ENCODE measurements around the gene DIP2A.
"Not testable (repeated sequence)": the region's sequence is repeated elsewhere in the genome, so short reads cannot be mapped to it uniquely, and the experiment has no call there.

DIP2A gene

DNA sequence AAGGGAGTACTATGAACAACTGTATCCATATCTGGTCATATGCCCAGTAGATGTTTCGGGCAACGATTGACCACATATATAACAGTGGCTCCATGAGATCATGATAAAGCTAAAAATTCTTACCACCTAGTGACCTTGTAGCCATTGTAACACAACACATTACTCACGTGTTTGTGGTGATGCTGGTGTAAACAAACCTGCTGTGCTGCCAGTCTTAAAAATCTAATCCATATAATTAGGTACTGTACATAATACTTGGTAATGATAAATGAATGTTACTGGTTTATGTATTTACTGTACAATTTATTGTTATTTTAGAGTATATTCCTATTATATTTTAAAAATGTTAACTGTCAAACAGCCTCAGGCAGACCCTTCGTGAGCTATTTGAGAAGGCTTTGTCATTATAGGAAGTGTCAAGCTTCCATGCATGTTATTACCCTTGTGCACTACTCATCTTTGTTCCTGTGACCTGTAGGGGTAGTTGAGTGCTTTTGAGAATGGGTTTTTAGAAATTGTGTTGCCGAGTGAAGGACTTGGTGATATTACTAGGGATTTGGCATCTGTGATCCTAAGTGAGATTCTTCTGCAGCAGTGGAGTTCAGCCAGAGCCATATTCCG, 23.6 kb downstream of the DIP2A start:
- no peak for DNase-seq (ENCODE audit: low spot score)

DNA sequence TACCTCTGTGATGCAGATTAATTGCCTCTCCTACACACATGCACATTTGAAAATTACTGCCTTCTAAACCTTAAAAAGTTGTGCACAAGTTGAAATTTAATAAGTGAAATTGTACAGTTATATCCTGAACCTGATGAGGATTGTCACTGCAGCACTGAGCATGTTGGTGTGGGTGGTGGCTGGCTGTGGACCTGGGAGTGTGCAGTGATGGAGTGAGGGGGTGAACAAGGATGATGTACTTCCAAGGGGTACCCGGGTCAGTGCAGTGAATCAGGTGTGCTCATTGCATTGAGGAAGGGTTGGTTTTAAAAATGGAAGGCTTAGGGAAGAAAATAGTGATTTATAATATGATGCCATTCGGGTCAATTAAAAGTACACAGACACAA, 24.1 kb downstream of the DIP2A start:
- DNase-seq (ENCODE audit: low spot score): no peak

DNA sequence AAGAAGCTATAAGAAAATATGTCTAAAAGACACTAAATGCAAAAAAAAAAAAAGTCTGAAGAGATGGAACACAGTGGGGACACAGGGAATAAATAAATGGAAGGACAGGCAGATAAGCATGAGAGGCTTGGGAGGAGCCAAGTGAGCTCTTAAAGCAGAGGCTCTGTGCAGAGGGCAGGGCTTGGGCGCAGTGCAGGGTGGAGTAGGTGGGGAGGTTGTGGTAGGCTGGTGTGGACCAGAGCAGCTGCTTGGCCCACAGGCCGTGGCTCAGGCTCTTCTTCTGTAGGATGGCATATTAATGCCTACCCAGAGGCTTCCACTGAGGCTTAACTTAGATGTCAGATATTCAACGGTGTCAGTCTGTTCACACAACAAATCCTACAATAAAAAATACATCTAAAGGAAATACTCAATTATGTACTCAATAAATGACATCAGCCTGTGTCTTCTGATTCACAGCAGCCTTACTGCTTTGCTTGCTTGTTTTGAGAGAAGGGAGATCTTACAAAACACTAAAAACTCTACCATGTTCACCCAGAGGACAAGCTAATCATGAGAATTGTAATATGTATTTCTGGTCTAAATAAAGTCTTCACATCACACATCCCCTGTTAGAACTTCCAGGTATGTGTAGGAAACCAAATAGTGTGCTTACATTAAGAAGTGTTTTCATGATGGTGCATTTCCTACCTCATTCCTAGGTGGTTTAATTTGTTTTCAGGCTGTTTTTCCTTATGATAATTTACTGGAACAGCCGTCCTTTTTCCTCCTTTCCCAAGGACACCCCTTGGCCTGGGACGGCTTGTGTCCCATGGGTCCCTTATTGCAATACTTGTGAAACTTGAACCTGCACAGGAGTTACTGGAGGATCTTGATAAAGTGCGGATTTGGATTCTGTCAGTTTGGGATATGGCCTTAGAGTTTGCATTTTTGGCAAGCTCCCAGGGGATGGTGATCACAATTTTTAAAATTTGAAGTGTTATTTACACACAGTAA, 24.9 kb downstream of the DIP2A start:
- no peak for DNase-seq (ENCODE audit: low spot score)

DNA sequence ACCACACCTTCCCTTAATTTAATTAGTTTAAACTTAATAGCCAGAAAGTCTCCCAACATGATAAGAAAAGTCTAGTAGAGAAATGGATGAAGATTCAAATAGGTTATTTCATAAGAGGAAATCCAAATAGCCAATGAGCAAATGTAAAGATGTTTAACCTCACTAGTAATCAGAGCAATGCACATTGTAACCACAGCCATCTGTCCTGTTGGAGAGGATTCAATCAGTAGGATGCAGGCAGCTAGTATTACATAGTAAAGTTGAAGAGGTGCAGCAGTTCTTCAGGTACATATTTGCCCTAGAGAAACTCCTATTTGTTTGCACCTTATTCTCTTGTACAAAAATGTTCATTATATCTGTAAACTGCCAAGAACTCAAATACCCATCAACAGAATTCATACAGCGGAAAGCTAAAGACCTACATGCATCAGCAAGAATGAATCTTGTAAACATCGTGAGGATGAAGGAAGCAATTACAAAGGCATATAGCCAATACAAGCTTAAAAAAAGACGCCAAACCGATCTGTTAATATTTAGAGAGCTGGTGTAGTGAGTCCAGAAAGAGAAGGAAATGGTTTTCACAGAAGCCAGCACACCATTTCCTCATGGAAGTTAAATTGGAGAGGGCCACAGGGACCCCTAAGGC, 27.9 kb downstream of the DIP2A start:
- no peak for DNase-seq (ENCODE audit: low spot score)

DNA sequence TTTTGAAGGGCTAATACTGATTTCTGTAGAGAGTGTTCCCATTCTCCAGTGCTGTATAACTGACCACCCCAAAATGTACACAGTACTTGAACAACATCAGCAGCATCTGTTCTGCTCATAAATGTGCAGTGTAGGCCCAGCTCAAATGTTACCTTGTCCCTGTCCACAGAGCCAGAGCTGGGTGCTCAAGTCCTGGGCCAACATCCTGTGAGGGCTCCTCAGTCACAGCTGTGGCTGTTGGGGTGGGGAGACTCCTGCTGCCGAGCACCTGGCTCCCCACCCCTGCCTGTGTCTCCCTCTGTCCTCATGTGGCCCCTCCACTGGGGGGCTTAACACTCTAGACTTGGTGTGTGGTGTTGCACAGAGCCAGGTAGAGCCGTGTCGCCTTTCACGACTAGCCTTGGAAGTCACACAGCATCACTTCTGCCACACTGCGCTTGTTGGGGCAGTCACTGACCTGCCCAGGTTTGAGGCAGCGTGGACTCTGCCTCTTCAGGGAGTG, 30.5 kb downstream of the DIP2A start:
- no peak for DNase-seq (ENCODE audit: low spot score)

DNA sequence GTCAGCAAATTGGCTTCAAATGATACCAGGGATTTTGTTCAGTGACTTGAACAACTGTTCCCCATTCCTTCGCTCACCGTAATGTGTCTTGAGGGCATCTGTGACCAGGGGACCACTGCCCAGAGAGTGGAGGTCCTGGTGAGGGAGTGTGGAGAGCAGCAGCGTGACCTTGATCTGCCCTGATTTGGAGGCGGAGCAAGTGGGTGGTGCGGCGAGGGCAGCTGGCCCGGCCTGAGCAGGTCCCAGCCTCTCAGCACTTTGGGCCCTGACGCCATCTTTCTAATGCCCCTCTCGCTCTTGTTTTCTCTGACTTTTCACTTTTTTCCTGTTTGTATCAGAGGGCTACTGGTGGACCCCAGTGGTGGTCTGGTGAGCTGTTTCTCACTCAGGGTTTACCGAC, 31.1 kb downstream of the DIP2A start:
- DNase-seq (ENCODE audit: low spot score): no peak

DNA sequence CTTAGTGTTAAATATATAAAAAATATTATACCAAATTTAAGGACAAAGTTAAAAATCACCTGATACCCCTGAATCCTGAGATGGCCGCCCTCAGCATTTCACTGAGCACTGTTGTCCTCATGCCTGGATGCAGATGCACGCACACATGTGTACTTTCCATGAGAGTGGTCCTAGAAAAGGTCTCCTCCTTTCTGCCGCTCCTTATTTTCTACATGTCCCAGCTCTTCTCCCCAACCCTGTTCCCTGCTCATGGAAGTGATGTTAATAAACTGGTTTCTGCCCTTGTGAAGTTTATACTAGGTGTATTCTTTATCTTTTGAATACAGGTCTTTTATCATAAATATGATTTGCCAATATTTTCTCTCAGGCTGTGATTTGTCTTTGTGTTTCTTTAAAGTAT, 32.9 kb downstream of the DIP2A start:
- DNase-seq (ENCODE audit: low spot score): no peak

DNA sequence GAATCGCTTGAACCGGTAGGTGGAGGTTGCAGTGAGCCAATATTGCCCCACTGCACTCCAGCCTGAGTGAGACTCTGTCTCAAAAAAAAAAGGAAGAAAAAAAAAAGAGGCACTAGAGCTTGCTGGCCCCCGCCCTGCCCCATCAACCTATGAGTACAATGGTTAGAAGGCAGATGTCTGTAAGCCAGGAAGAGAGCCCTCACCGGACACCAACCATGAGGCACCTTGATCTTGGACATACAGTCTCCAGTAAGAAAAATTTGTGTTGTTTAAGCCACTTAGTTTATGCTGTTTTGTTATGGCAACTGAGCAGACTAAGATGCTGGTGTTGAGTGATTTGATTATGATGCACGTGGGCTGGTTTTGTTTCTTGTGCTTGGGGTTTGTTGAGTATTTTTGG, 34.2 kb downstream of the DIP2A start:
- DNase-seq (ENCODE audit: low spot score): no peak

DNA sequence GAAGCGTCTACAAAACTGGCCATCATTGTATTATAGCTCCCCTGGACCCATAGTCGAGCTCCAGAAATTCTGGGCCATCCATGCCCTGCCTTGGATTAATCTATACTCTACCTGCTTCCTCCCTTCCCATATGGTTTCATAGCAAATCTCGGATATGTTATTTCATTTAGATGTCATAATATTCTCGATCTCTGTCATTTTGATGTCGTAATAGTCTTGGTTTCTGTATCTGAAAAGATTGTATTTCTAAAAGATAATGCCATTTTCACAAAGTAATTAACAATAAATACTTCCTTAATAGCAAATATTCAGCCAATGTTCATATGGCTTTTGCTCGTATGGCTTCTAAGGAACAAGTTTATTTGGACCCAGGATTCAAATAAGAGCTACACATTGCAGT, 35.1 kb downstream of the DIP2A start:
- DNase-seq (ENCODE audit: low spot score): no peak

DNA sequence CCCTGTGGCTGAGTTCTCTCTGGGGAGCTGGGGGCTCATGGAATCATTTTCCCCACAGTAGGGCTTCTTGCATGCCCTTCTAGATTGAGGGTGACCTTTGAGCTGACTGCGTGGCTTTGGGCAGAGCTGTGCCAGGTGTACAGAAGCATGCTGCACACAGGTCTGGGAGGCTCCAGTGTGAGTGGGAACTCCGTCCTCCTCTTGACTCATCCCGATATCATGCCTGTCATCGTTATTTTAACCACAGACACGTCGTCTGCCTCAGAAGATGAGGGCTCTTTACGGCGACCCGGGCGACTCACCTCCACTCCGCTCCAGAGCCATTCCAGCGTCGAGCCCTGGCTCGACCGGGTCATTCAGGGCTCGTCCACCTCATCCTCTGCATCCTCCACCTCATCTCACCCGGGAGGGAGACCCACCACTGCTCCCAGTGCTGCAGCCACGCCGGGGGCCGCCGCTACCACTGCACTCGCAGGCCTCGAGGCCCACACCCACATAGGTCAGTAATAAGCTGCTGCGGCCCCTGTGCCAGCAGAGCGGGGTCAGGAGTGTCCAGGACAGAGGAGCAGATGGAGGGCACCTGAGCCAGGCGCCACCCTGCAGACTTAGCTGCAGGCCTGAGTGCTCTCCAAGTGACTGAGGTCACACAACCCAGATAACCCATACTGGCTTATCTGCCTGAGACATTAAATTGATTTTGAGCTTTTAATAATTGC, 39.8 kb downstream of the DIP2A start:
- DNase-seq (ENCODE audit: low spot score): no peak

DNA sequence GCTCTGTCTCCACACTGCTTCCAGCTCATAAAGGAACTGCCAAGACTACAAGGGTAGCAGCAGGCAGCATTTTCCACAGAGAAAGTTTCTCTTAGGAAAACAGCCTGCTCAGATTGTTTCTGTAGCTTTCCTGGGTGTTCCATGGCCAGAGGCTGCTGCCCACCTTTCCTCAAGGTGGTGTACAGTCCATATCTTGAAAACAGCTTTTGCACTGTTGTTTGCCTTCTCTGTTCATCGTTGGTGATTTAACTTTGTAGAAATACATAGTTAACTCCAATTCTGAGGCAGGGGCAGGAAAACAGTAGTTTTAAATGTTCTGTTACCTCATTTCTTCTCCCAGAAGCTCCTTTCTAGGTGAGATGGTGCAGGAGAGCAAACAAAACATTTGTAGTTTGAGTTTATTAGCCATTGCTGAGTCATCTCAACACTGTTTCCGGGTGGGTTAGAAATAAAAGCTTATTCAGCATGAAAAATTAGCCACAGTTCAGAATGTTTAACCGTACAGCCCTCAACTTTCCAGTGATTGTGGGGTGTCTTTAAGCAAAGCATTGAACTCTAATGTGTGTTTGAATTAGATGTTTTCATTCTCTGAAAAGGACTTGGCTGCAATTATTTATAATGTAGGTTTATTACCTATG, 41.7 kb downstream of the DIP2A start:
- no peak for DNase-seq (ENCODE audit: low spot score)

DNA sequence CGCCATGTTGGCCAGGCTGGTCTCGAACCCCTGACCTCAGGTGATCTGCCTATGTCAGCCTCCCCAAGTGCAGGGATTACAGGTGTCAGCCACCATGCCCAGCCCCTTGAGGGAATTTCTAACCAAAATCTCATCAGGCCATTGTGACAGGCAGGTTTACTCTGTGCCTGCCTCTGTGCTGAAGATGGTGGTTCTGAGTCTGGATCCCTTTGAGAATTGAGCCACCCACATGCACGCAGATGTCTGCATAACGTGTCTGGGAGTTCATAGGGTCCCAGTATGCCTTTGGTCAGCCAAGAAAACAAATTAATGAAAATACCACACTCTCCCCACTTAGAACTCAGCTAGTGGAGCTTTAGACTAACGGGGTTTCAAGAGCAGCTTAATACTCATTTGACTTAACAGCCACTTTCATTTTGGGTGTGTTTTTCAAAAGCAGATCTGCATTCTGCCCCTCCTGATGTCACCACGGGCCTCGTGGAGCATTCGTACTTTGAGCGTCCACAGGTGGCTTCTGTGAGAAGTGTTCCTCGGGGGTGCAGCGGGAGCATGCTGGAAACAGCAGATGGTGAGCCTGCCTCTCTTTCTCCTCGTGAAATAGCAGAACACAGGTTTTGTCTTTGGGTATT, 45.3 kb downstream of the DIP2A start:
- DNase-seq (ENCODE audit: low spot score): no peak

DNA sequence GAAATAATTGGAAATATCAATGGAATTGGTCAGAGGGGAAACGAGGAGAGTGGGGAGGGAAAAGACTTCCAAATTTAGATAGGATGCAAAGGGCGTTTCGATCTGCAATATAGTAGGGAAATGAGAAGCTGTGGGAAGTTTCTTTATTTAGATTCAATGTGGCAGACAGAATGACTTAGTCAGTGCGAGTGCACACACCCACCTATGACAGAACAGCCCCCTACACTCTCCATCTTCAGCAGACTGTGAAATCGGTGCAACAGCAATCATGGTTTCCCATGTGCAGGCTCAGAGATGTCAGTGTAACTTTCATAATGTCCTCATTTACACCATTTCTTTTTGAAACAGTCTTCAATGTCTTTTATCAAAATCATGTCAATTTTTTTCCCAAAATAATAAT, 46.0 kb downstream of the DIP2A start:
- peak; percentile 75 for DNase-seq (ENCODE audit: low spot score)

DNA sequence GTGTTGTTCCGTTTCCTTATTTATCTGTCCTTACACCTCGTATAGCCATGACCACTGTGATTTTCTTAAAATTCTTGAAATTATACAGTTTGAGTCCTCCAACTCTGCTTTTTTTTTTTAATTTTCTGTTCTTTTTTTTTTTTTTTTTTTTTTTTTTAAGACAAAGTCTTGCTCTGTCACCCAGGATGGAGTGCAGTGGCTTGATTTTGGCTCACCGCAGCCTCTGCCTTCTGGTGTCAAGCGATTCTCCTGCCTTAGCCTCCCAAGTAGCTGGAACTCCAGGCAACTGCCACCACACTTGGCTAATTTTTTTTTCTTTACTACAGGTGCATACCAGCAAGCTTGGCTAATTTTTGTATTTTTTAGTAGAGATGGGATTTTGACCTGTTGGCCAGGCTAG, 48.9 kb downstream of the DIP2A start:
- no peak for DNase-seq (ENCODE audit: low spot score)

DNA sequence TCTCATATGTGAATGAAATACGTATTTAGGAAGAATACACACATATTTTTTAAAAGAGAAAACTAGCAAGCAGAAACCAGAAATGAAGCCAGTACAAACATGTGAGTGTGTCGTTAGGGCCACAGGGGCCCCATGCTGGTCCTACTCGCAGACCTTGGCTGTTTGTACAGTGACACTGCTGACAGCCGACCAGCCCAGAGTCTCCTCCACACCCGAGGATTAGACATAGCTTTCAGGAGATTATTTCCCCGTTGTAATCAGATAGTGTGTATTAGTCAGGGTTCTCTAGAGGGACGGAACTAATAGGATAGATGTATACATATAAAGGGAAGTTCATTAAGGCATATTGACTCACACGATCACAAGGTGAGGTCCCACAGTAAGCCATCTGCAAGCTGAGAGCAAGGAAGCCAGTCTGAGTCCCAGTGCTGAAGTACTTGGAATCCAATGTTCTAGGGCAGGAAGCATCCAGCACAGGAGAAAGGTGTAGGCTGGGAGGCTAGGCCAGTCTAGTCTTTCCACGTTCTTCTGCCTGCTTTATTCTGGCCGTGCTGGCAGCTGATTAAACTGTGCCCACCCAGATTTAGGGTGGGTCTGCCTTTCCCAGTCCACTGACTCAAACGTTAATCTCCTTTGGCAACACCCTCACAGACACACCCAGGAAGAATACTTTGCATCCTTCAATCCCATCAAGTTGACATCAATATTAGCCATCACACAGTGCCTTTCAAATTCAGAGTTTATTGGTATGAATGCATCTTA, 51.2 kb downstream of the DIP2A start:
- DNase-seq (ENCODE audit: low spot score): no peak

DNA sequence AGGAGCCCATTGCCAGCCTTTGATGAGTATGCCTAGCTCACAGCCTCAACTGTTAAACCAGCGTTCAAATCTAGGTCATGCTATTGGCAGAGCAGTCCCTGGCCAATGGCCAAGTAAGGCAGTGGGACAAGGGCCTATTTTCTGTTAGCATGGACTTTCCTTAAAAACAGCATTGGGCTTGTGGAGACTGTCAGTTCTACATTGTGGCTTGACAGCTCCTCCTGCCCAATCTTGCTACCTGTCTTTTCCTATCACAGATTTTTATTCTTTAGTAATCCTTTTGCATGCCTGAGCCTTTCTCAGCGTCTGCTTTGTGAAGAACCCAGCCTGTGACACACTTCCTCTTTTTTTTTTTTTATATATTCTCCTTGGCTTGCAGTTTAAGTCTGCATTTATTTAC, 56.4 kb downstream of the DIP2A start:
- peak; percentile 56 for DNase-seq (ENCODE audit: low spot score)

DNA sequence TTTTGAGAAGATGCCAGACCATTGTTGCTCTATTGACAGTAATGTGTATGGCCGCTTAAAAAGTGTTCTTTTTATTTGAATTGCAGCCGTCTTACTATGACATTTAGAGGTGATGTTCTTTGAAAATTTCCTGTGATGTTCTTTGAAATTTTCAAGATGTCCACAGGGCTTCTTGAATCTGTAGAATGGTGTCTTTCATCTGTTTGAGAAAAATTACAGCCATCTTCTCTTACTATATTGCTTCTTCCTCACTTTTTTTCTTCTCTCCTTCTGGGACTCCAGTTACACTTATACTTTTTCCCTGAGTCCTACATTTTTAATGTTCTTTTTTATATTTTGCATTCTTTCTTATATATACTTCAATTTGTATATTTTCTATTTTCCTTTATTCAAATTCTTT, 57.4 kb downstream of the DIP2A start:
- no peak for DNase-seq (ENCODE audit: low spot score)

DNA sequence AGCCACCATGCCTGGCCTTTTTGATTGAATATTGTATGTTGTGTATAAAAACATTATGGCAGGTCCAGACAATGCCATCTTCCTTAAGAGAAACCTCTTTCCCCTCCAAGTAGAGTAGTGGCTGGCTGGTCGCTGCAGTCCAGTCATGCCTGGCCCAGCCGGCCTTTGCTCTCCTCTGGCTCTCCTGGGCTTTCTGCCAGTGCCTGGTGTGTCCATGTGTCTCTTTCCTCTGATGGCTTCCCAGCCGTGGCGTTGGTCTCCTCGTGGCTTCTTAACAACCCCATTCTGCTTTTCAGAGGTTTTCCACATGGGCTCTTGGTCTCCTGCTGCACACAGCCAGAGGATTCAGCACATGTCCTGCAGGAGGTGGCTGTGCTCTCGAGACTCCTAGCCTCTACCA, 58.7 kb downstream of the DIP2A start:
- peak; percentile 44 for DNase-seq (ENCODE audit: low spot score)

DNA sequence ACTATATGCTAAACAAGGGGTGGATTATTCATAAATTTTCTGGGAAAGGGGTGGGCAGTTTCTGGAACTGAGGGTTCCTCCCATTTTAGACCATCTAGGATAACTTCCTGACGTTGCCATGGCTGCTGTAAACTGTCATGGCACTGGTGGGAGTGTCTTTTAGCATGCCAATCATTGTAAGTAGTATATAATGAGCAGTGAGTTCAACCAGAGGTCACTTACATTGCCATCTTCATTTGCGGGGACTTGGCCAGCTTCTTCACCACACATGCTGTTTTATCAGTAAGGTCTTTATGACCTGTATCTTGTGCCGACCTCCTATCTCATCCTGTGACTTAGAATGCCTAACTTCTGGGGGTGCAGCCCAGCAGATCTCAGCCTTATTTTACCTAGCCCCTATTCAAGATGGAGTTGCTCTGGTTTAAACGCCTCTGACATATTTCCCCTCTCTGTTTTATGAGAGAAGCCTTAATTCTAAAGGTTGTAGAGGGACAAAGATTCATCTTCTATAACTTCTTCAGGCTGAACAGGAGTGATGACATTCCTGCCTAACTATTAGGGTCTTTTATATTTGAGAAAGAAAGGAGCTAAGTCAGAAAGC, 60.4 kb downstream of the DIP2A start:
- DNase-seq (ENCODE audit: low spot score): no peak

DNA sequence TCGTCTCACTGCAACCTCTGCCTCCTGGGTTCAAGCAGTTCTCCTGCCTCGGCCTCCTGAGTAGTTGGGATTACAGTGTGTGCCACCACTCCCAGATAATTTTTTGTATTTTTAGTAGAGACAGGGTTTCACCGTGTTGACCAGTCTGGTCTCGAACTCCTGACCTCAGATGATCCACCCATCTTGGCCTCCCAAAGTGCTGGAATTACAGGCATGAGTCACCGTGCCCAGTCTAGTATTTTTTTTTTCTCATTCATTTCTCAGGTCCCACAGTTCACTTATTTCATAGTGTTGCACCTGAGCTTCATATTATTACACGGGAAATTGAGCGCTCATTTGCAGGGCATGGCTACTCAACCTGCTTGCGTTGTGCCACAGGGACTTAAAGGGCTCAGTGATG, 68.7 kb downstream of the DIP2A start:
- DNase-seq (ENCODE audit: low spot score): not testable (repeated sequence)
